ENCODE data around the gene PDE4D.

PDE4D gene

DNA sequence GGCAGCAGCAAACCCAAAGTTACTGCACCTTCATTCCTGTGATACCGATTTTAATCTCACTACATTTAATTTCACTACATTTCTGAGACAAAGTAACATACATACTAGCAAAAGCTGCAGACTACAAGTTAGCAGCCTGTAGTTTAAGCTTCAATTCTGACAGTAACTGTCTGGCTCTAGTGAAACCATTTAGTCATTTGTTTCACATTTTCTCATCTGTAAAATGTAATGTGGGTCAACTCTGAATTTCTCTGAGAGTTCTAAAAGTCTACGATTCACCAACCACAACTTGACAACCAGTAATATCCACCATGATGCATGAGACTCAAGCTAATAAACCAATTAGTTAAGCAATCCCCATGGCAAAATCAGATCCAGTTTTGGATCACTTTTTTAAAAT is 408.9 kb downstream of the PDE4D start:
- H3K4me3 ChIP-seq (ENCODE audit: low read depth, low read length), result no peak overlapping the region
- no peak for DNase-seq (ENCODE audit: low read depth)
- TF ChIP-seq, protein P1, sequence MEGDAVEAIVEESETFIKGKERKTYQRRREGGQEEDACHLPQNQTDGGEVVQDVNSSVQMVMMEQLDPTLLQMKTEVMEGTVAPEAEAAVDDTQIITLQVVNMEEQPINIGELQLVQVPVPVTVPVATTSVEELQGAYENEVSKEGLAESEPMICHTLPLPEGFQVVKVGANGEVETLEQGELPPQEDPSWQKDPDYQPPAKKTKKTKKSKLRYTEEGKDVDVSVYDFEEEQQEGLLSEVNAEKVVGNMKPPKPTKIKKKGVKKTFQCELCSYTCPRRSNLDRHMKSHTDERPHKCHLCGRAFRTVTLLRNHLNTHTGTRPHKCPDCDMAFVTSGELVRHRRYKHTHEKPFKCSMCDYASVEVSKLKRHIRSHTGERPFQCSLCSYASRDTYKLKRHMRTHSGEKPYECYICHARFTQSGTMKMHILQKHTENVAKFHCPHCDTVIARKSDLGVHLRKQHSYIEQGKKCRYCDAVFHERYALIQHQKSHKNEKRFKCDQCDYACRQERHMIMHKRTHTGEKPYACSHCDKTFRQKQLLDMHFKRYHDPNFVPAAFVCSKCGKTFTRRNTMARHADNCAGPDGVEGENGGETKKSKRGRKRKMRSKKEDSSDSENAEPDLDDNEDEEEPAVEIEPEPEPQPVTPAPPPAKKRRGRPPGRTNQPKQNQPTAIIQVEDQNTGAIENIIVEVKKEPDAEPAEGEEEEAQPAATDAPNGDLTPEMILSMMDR (conservative IDR thresholded peaks at IDR 0.05; ENCODE audit: low read depth, low read length), result no peak

DNA sequence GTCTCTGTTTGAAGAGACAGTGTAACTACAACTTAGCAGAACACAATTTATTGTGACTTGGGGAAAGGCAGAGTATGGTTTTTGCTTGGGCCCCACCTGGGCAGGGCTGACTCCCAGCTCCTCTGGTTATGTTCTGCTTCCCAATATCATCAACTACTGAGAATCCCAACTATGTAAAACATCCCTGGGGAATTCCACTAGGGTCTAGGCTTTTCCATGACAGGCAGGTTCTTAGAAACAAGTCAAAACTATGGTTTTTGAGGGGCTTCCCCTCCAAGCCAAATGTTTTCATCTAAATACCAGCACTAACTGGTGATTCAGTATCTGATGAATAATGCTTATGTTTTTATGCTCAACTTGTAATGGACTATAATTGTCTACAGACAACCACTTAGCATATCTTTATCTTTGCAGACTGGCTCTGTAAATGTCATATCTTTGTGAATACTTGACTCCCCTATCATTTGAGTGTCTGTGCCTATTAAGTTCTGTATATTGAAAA is 409.5 kb downstream of the PDE4D start:
- DNase-seq (ENCODE audit: low read depth), result peak; percentile 56
- TF ChIP-seq, protein P1 (conservative IDR thresholded peaks at IDR 0.05; ENCODE audit: low read depth, low read length), result no peak
- H3K4me3 ChIP-seq (ENCODE audit: low read depth, low read length), result no peak overlapping the region

DNA sequence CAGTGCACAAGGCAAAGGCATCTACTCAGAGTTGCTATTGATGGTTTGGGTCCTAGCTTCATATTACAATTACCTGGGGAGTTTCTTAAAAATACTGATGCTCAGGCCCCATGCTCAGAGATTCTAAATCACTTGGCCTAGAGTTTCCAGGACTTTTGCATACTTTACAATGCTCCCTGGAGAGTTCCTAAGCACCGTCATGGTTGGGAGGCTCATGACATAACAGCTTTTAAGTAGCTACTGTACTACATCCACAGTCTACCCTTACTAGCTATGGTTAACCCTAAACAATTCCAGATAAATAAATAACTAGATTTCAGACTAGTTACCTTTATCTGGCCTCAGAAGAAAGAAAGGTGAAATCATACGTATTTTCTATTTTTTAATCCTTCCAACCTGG is 414.4 kb downstream of the PDE4D start:
- TF ChIP-seq, protein P1 (conservative IDR thresholded peaks at IDR 0.05; ENCODE audit: low read depth, low read length), result no peak
- peak; percentile 42 for DNase-seq (ENCODE audit: low read depth)
- no peak overlapping the region for H3K4me3 ChIP-seq (ENCODE audit: low read depth, low read length)

DNA sequence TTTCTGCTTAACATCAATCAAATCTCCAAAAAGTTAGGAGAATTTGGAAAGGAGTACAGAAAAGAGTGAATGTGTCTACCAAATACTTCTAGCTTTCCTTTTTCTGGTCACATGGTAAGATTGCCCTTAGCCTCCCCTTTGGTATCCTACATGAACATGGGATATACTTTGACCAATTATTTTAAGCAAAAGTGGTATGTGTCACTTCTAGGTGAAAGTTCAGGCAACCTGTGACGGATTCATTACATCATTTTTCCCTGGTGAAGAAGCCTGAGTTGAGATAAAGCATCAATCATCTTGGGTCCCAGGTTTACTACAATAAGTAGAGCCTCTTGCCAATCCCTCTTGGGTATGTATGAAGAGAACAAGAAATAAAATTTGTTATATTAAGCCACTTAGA is 419.2 kb downstream of the PDE4D start:
- TF ChIP-seq, protein P1 (conservative IDR thresholded peaks at IDR 0.05; ENCODE audit: low read depth, low read length), result no peak
- no peak for DNase-seq (ENCODE audit: low read depth)
- no peak overlapping the region for H3K4me3 ChIP-seq (ENCODE audit: low read depth, low read length)

DNA sequence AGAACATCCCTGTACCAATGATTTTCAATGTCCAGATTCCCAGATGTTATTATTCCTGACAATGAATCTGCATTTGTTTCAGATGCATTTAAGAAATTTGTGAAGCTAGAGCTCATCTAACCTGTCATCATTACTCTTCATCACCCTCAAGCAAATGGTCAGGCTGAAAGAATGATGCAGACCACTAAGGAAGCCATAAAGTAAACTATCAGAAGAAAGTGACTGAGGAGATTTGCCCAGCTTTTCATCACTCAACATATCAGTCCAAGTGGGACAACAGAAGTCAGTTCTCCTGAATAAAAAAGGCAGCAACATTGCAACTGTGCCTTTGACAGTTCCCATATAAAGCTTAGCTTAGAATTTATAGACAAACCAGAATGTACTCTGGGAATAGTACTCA is 419.9 kb downstream of the PDE4D start:
- no peak for DNase-seq (ENCODE audit: low read depth)
- H3K4me3 ChIP-seq (ENCODE audit: low read depth, low read length), result no peak overlapping the region
- TF ChIP-seq, protein P1 (conservative IDR thresholded peaks at IDR 0.05; ENCODE audit: low read depth, low read length), result no peak

DNA sequence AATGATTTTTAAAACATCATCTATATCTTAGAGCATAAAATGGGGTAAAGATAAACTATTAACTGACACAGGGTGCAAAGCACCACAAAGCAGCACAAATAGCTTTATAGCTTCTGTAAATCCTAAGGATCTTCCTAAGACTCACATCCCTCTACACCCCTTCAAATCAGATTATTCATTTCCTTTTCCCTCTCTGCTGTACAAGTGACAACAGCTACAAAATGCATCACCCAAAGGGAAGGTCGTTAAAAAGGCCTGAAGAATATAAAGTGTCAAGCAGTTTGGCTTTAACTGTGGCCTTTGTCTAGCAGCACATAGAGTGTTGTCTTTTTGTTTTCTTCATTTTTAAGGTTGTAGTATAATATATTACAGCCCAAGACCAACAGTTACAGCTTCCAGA is 422.1 kb downstream of the PDE4D start:
- TF ChIP-seq, protein P1 (conservative IDR thresholded peaks at IDR 0.05; ENCODE audit: low read depth, low read length), result no peak
- no peak overlapping the region for H3K4me3 ChIP-seq (ENCODE audit: low read depth, low read length)
- no peak for DNase-seq (ENCODE audit: low read depth)

DNA sequence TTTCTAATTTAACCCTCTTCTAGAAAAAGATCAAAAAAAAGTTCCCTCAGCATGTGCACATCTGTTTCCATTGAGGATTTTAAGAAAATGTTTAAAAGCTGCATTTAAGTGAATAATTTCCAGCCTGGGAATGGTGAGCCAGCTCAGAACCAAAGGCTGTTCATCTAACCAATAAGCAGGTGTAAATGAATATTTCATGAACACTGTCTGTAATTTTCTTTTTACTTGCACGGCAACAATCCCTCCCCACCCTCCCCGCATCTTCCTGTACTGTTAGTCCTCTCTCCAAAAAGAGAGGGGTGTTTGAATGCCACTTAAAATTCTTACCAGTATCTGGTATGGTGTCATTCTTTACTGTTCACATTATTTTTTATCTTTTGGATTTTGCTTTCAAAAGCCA is 425.6 kb downstream of the PDE4D start:
- DNase-seq (ENCODE audit: low read depth), result no peak
- H3K4me3 ChIP-seq (ENCODE audit: low read depth, low read length), result no peak overlapping the region
- TF ChIP-seq, protein P1 (conservative IDR thresholded peaks at IDR 0.05; ENCODE audit: low read depth, low read length), result no peak
